SK-N-SH treated with all-trans-retinoic acid at 6 μM for 48 hours (cell line): ENCODE measurements around the gene WNK2.
A peak's percentile ranks its signal among the peaks of the same experiment; 100 is the strongest.
"Not testable (repeated sequence)": the region's sequence is repeated elsewhere in the genome, so short reads cannot be mapped to it uniquely, and the experiment has no call there.

Source experiments
- ATAC-seq: fragments of 200-7000 bp; cut with Tn5 transposase; 3 replicates; pipeline ENCODE4 v1.9.1; 2020; ENCODE audit warnings: mild to moderate bottlenecking, moderate library complexity
- ARNTL ChIP-seq: fragments of 450-650 bp; formaldehyde crosslinking; IDR thresholded peaks from 2 replicates; pipeline ENCODE4 v1.5.0; 2020; ENCODE audit warnings: low read depth, mild to moderate bottlenecking, moderate library complexity, borderline replicate concordance
- BACH2 ChIP-seq: fragments of 250-450 bp; sonication (Bioruptor Pico); IDR thresholded peaks from 2 replicates; pipeline ENCODE4 v1.9.0; 2021; ENCODE audit warnings: mild to moderate bottlenecking, borderline replicate concordance
- CSDC2 ChIP-seq: fragments of 250-450 bp; sonication (Bioruptor Pico); IDR thresholded peaks from 2 replicates; pipeline ENCODE4 v1.5.0; 2020; ENCODE audit warnings: mild to moderate bottlenecking, moderate library complexity
- ESRRG ChIP-seq: fragments of 250-450 bp; sonication (Bioruptor Pico); IDR thresholded peaks from 2 replicates; pipeline ENCODE4 v1.6.1; 2021; ENCODE audit warnings: mild to moderate bottlenecking
- GLIS3 ChIP-seq: fragments of 250-450 bp; sonication (Bioruptor Pico); IDR thresholded peaks from 2 replicates; pipeline ENCODE4 v1.5.0; 2020; ENCODE audit warnings: mild to moderate bottlenecking, moderate library complexity
- ISL1 ChIP-seq: fragments of 250-450 bp; sonication (Bioruptor Pico); IDR thresholded peaks from 2 replicates; pipeline ENCODE4 v2.1.2; 2022; ENCODE audit warnings: mild to moderate bottlenecking, moderate library complexity
- OSR1 ChIP-seq: fragments of 250-450 bp; sonication (Bioruptor Pico); IDR thresholded peaks from 2 replicates; pipeline ENCODE4 v1.8.0; 2022; ENCODE audit warnings: moderate library complexity, mild to moderate bottlenecking, inconsistent platforms
- RARB ChIP-seq: fragments of 250-450 bp; sonication (Bioruptor Pico); IDR thresholded peaks from 2 replicates; pipeline ENCODE4 v1.8.0; 2021; ENCODE audit warnings: mild to moderate bottlenecking, moderate library complexity
- SNAI2 ChIP-seq: fragments of 250-450 bp; sonication (Bioruptor Pico); IDR thresholded peaks from 2 replicates; pipeline ENCODE4 v1.5.0; 2020; ENCODE audit warnings: mild to moderate bottlenecking, moderate library complexity
- TCF4 ChIP-seq: fragments of 250-450 bp; sonication (Bioruptor Pico); IDR thresholded peaks from 2 replicates; pipeline ENCODE4 v1.8.0; 2021; ENCODE audit warnings: mild to moderate bottlenecking, moderate library complexity, borderline replicate concordance
- TOX ChIP-seq: fragments of 250-450 bp; sonication (Bioruptor Pico); IDR thresholded peaks from 2 replicates; pipeline ENCODE4 v1.8.0; 2021; ENCODE audit warnings: mild to moderate bottlenecking, moderate library complexity, borderline replicate concordance
- ZC3H10 ChIP-seq: fragments of 250-450 bp; sonication (Bioruptor Pico); IDR thresholded peaks from 2 replicates; pipeline ENCODE4 v1.5.1; 2021; ENCODE audit warnings: mild to moderate bottlenecking, moderate library complexity
- ZFP3 ChIP-seq: fragments of 250-450 bp; sonication (Bioruptor Pico); IDR thresholded peaks from 2 replicates; pipeline ENCODE4 v1.5.0; 2020; ENCODE audit warnings: mild to moderate bottlenecking, moderate library complexity
- ZFP30 ChIP-seq: fragments of 450-650 bp; formaldehyde crosslinking; IDR thresholded peaks from 2 replicates; pipeline ENCODE4 v1.5.0; 2022; ENCODE audit warnings: mild to moderate bottlenecking, moderate library complexity
- ZNF8 ChIP-seq: fragments of 450-650 bp; formaldehyde crosslinking; IDR thresholded peaks from 2 replicates; pipeline ENCODE4 v1.5.0; 2020; ENCODE audit warnings: mild to moderate bottlenecking, moderate library complexity
- TF ChIP-seq, protein P1 (sequence below): fragments of 250-450 bp; sonication (Bioruptor Pico); IDR thresholded peaks from 2 replicates; pipeline ENCODE4 v1.5.0; 2020; ENCODE audit warnings: mild to moderate bottlenecking, moderate library complexity
- TF ChIP-seq, protein P2 (sequence below): fragments of 250-450 bp; sonication (Bioruptor Pico); IDR thresholded peaks from 2 replicates; pipeline ENCODE4 v1.8.0; 2020; ENCODE audit warnings: mild to moderate bottlenecking, moderate library complexity, borderline replicate concordance
- TF ChIP-seq, protein P3 (sequence below): fragments of 250-450 bp; sonication (Bioruptor Pico); IDR thresholded peaks from 2 replicates; pipeline ENCODE4 v1.5.1; 2020; ENCODE audit warnings: low read depth, mild to moderate bottlenecking, moderate library complexity
- TF ChIP-seq, protein P4 (sequence below): fragments of 250-450 bp; sonication (Bioruptor Pico); IDR thresholded peaks from 2 replicates; pipeline ENCODE4 v1.8.0; 2021; ENCODE audit warnings: low read depth, mild to moderate bottlenecking, moderate library complexity, borderline replicate concordance

Gene WNK2

DNA sequence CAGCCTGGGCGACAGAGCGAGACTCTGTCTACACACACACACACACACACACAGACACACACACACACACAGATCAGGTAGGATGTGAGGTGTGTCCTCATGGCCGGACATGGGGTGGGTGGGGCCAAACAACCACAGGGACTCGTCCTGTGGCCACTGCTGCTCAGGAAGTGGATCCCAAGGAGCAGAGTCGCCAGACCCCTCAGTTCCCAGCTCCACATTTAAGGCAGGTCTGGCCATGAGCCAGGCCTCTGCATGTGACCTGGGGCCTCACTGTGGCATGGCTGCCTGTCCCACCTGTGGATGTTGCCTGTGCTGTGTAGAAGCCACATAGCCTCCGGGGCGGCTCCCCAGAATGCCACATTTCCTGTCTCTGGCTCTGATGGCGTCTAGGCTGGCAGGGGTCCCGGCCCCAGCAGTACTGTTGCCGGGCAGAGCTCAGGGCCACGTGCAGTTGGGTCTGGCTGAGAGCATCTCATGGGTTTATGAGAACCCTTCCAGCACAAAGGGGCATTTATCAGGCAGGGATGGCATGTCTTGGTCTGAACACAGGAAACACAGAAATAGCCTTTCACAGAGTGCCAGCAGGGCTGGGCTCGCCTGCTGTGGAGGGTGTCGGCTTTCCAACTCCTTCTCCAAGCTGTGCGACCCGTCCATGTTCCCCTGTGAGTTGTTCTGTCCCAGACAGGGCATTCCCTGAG lies 40.0 kb upstream of the WNK2 start:
- ATAC-seq, result peak; percentile 72
- TF ChIP-seq, protein P1, sequence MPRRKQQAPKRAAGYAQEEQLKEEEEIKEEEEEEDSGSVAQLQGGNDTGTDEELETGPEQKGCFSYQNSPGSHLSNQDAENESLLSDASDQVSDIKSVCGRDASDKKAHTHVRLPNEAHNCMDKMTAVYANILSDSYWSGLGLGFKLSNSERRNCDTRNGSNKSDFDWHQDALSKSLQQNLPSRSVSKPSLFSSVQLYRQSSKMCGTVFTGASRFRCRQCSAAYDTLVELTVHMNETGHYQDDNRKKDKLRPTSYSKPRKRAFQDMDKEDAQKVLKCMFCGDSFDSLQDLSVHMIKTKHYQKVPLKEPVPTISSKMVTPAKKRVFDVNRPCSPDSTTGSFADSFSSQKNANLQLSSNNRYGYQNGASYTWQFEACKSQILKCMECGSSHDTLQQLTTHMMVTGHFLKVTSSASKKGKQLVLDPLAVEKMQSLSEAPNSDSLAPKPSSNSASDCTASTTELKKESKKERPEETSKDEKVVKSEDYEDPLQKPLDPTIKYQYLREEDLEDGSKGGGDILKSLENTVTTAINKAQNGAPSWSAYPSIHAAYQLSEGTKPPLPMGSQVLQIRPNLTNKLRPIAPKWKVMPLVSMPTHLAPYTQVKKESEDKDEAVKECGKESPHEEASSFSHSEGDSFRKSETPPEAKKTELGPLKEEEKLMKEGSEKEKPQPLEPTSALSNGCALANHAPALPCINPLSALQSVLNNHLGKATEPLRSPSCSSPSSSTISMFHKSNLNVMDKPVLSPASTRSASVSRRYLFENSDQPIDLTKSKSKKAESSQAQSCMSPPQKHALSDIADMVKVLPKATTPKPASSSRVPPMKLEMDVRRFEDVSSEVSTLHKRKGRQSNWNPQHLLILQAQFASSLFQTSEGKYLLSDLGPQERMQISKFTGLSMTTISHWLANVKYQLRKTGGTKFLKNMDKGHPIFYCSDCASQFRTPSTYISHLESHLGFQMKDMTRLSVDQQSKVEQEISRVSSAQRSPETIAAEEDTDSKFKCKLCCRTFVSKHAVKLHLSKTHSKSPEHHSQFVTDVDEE (CRISPR knock-in tag), result no peak

DNA sequence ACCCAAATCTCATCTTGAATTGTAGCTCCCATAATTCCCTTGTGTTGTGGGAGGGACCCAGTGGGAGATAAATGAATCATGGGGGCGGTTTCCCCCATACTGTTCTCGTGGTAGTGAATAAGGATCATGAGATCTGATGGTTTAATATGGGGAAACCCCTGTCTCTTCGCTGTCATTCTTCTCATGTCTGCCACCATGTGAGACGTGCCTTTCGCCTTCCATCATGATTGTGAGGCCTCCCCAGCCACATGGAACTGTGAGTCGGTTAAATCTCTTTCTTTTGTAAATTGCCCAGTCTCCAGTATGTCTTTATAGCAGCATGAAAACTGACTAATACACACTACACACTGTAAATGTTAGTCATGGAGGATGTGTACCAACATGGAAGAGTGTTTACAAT lies 37.2 kb upstream of the WNK2 start:
- not testable (repeated sequence) for ATAC-seq

DNA sequence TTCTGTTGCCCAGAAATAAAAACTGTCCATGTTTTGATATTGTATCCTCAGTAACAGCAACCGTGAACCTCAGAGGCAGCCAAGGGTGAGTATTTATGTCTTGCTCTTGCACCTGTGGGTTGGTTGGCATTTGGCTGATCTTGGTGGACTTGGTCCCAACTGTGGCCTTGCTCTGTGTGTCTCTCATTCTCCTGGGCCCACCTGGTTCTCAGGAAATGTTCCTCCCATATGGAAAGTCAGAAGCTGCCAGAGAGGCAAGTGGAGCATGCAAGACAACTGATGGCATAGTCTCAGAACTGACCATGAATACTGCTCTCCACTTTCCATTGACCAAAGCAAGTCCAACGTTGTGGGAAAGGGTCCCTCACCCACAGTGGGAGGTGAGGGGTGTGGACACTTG lies 36.3 kb upstream of the WNK2 start:
- TF ChIP-seq GLIS3 (CRISPR knock-in tag) (no peak), TCF4 (CRISPR knock-in tag) (no peak), OSR1 (CRISPR knock-in tag) (no peak), TOX (CRISPR knock-in tag) (no peak), SNAI2 (CRISPR knock-in tag) (no peak), ESRRG (CRISPR knock-in tag) (no peak), ISL1 (CRISPR knock-in tag) (no peak), BACH2 (CRISPR knock-in tag) (no peak), ZNF8 (CRISPR knock-in tag) (no peak), RARB (CRISPR knock-in tag) (no peak)
- TF ChIP-seq, protein P2, sequence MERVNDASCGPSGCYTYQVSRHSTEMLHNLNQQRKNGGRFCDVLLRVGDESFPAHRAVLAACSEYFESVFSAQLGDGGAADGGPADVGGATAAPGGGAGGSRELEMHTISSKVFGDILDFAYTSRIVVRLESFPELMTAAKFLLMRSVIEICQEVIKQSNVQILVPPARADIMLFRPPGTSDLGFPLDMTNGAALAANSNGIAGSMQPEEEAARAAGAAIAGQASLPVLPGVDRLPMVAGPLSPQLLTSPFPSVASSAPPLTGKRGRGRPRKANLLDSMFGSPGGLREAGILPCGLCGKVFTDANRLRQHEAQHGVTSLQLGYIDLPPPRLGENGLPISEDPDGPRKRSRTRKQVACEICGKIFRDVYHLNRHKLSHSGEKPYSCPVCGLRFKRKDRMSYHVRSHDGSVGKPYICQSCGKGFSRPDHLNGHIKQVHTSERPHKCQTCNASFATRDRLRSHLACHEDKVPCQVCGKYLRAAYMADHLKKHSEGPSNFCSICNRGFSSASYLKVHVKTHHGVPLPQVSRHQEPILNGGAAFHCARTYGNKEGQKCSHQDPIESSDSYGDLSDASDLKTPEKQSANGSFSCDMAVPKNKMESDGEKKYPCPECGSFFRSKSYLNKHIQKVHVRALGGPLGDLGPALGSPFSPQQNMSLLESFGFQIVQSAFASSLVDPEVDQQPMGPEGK, result no peak
- no peak for ATAC-seq

DNA sequence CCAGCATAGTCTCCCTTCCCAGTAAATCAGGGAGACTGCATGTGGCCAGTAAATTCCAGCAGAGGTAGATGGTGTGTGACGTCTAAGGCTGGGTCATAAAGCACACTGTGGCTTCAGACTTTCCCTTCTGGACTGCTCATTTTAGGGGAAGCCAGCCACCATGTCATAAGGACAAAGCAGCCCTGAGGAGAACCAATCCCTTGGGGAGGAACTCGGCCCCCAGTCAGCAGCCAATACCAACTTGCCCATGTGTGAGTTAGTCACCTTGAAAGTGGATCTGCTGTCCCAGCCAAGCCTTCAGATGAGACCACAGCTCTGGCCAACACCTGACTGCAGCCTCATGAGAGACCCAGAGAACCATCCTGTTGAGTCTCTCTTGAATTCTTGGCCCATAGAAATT lies 35.2 kb upstream of the WNK2 start:
- ATAC-seq, result no peak

DNA sequence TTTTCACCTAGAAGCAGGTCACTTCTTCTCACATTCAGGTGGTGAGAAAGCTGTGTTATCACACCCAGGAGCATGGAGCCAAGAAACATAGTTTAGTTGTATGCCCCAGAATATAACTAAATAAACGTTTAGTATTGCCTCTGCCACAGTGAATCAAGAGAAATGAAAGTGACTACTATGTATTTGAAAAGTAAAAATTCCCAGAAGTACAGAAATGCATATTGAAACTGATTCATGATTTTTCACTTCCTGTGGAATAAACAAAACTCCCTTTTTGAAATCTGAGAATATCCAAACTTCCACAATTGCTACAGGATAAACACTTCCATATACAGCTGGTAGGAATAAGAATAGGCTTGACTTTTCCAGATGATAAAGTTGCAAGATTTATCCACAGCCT lies 34.6 kb upstream of the WNK2 start:
- no peak for TF ChIP-seq ZC3H10 (CRISPR knock-in tag)
- TF ChIP-seq, protein P3, sequence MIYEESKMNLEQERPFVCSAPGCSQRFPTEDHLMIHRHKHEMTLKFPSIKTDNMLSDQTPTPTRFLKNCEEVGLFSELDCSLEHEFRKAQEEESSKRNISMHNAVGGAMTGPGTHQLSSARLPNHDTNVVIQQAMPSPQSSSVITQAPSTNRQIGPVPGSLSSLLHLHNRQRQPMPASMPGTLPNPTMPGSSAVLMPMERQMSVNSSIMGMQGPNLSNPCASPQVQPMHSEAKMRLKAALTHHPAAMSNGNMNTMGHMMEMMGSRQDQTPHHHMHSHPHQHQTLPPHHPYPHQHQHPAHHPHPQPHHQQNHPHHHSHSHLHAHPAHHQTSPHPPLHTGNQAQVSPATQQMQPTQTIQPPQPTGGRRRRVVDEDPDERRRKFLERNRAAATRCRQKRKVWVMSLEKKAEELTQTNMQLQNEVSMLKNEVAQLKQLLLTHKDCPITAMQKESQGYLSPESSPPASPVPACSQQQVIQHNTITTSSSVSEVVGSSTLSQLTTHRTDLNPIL (CRISPR knock-in tag), result no peak
- TF ChIP-seq BACH2 (CRISPR knock-in tag), result no peak
- no peak for TF ChIP-seq ZFP30
- TF ChIP-seq, protein P4, sequence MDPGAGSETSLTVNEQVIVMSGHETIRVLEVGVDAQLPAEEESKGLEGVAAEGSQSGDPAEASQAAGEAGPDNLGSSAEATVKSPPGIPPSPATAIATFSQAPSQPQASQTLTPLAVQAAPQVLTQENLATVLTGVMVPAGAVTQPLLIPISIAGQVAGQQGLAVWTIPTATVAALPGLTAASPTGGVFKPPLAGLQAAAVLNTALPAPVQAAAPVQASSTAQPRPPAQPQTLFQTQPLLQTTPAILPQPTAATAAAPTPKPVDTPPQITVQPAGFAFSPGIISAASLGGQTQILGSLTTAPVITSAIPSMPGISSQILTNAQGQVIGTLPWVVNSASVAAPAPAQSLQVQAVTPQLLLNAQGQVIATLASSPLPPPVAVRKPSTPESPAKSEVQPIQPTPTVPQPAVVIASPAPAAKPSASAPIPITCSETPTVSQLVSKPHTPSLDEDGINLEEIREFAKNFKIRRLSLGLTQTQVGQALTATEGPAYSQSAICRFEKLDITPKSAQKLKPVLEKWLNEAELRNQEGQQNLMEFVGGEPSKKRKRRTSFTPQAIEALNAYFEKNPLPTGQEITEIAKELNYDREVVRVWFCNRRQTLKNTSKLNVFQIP (CRISPR knock-in tag), result no peak
- no peak for TF ChIP-seq SNAI2 (CRISPR knock-in tag)
- TF ChIP-seq OSR1 (CRISPR knock-in tag), result no peak
- no peak for TF ChIP-seq ZFP3 (CRISPR knock-in tag)
- ATAC-seq, result no peak

More for the DNA sequence above, 35.2 kb upstream of the WNK2 start:
- no peak for TF ChIP-seq ARNTL (CRISPR knock-in tag)
- no peak for TF ChIP-seq CSDC2 (CRISPR knock-in tag)
- no peak for TF ChIP-seq ZC3H10 (CRISPR knock-in tag)
